HCT116 (cell line): ENCODE results near the gene ADIPOR2. TPM values are rescaled to one million over a fixed set of nuclear protein-coding genes. Genes with fewer than 3 reads are reported as not detected.

Source experiments
- ATAC-seq: fragments of 200-7000 bp; cut with Tn5 transposase; 2 replicates; pipeline ENCODE4 v1.9.1; 2020; ENCODE audit warnings: mild to moderate bottlenecking, moderate library complexity
- BruUV-seq: library from RNA; stranded (reverse); fragments of 400-500 nt; replicated peaks from 2 replicates; lab custom pipeline; 2021; lab: Mats Ljungman, UMichigan
- CTCF ChIA-PET: fragments of 300-600 bp; sonication (Branson Sonifier 250); formaldehyde crosslinking; loops from one replicate; lab custom pipeline; 2021; ENCODE audit warnings: antibody characterized with exemption; lab: Charles Lee
- POLR2A ChIA-PET: fragments of 300-600, 350-600 bp; sonication (Branson Sonifier 250); formaldehyde crosslinking; loops from one replicate; lab custom pipeline; 2021; ENCODE audit warnings: antibody characterized with exemption; lab: Charles Lee
- RAD21 ChIA-PET, 2 experiments: fragments of 300-600 bp; sonication (Branson Sonifier 250); formaldehyde crosslinking; loops; one replicate each; lab custom pipeline; 2023; ENCODE audit warnings: low total read pairs in 2 of 2; ENCODE audit not compliant: uncharacterized antibody in 2 of 2, unreplicated experiment in 2 of 2, low non-redundant PET in 1 of 2; lab: Charles Lee
- DNase-seq: peaks from one replicate; pipeline ENCODE4 v3.0.0-alpha.2; 2010; ENCODE audit warnings: low read depth, low spot score
- H2AFZ ChIP-seq: fragments of 200-600 bp; shearing (Covaris generic), sonication (generic); 2 replicates; pipeline ENCODE4 v1.6.1; 2017; ENCODE audit warnings: low read depth, mixed run types, mixed read lengths, antibody characterized with exemption, low read length; ENCODE audit not compliant: poor library complexity, severe bottlenecking
- H3K27ac ChIP-seq: 2 replicates; pipeline ENCODE4 v1.5.1; 2012; ENCODE audit warnings: low read depth, low read length
- H3K27me3 ChIP-seq: fragments of 200-600 bp; sonication (generic); 2 replicates; pipeline ENCODE4 v1.6.1; 2016; ENCODE audit warnings: mixed run types, low read length, mixed read lengths; ENCODE audit not compliant: insufficient read depth
- H3K36me3 ChIP-seq, 2 experiments: fragments of 200-500 bp in 1 of 2; fragments of 200-600 bp in 1 of 2; sonication (Bioruptor generic) in 1 of 2; sonication (generic) in 1 of 2; 2 replicates each; pipeline versions ENCODE4 v1.5.1 to v1.6.1; 2014 to 2016; ENCODE audit warnings: low read length in 2 of 2, inconsistent platforms in 1 of 2, mixed read lengths in 1 of 2, mixed run types in 1 of 2; ENCODE audit not compliant: insufficient read depth in 2 of 2, control insufficient read depth in 1 of 2
- H3K4me1 ChIP-seq, 2 experiments: fragments of 200-600 bp in 1 of 2; sonication (generic) in 1 of 2; 2 replicates each; pipeline versions ENCODE4 v1.5.1 to v1.6.1; 2012 to 2017; ENCODE audit warnings: low read length in 2 of 2, inconsistent platforms in 1 of 2, mild to moderate bottlenecking in 1 of 2, mixed read lengths in 1 of 2, mixed run types in 1 of 2, moderate library complexity in 1 of 2; ENCODE audit not compliant: insufficient read depth in 2 of 2, control insufficient read depth in 1 of 2
- H3K4me2 ChIP-seq: fragments of 200-600 bp; sonication (generic); 2 replicates; pipeline ENCODE4 v1.6.1; 2017; ENCODE audit warnings: mixed run types, low read length, mixed read lengths
- H3K4me3 ChIP-seq, 2 experiments: fragments of 200-600 bp in 1 of 2; sonication (generic) in 1 of 2; replicated peaks in 1 of 2; 2 replicates each; pipeline ENCODE4 v1.5.1; 2011 to 2016; ENCODE audit warnings: low read length in 2 of 2, control low read depth in 1 of 2, low read depth in 1 of 2, mild to moderate bottlenecking in 1 of 2, mixed read lengths in 1 of 2, mixed run types in 1 of 2
- H3K79me2 ChIP-seq: fragments of 200-600 bp; sonication (generic); 2 replicates; pipeline ENCODE4 v1.6.1; 2017; ENCODE audit warnings: mild to moderate bottlenecking, mixed run types, low read length, moderate library complexity, mixed read lengths; ENCODE audit not compliant: insufficient read depth
- H3K9ac ChIP-seq: fragments of 200-600 bp; sonication (generic); 2 replicates; pipeline ENCODE4 v1.6.1; 2016; ENCODE audit warnings: low read length, mixed read lengths
- H3K9me2 ChIP-seq: fragments of 200-600 bp; sonication (generic), shearing (Covaris generic); 2 replicates; pipeline ENCODE4 v1.6.1; 2017; ENCODE audit warnings: mixed run types, mild to moderate bottlenecking, moderate library complexity; ENCODE audit not compliant: insufficient read depth
- H3K9me3 ChIP-seq, 2 experiments: fragments of 200-500 bp in 1 of 2; fragments of 200-600 bp in 1 of 2; sonication (Bioruptor generic) in 1 of 2; sonication (generic) in 1 of 2; 2 replicates each; pipeline ENCODE4 v1.6.1; 2014 to 2017; ENCODE audit warnings: low read length in 2 of 2, mixed read lengths in 2 of 2, inconsistent platforms in 1 of 2, low read depth in 1 of 2, mild to moderate bottlenecking in 1 of 2, mixed run types in 1 of 2, moderate library complexity in 1 of 2; ENCODE audit not compliant: control insufficient read depth in 1 of 2, insufficient read depth in 1 of 2
- H4K20me1 ChIP-seq: fragments of 200-600 bp; sonication (generic), shearing (Covaris generic); 2 replicates; pipeline ENCODE4 v1.6.1; 2017; ENCODE audit warnings: mixed run types, mild to moderate bottlenecking, moderate library complexity; ENCODE audit not compliant: insufficient read depth
- CBX3 ChIP-seq: IDR thresholded peaks from 2 replicates; pipeline ENCODE4 v1.6.1; 2012; ENCODE audit warnings: low read depth
- CEBPB ChIP-seq: IDR thresholded peaks from 2 replicates; pipeline ENCODE4 v1.6.1; 2012; ENCODE audit warnings: low read depth
- ELF1 ChIP-seq: IDR thresholded peaks from 2 replicates; pipeline ENCODE4 v1.6.1; 2012; ENCODE audit warnings: low read depth, borderline replicate concordance
- EZH2 ChIP-seq: fragments of 200-600 bp; sonication (generic); IDR thresholded peaks from 2 replicates; pipeline ENCODE4 v1.6.1; 2017; ENCODE audit warnings: antibody characterized with exemption, mixed run types
- FOSL1 ChIP-seq: IDR thresholded peaks from 2 replicates; pipeline ENCODE4 v1.6.1; 2012; ENCODE audit warnings: low read depth
- POLR2A ChIP-seq: IDR thresholded peaks from 2 replicates; pipeline ENCODE4 v1.7.0; 2011; ENCODE audit warnings: borderline replicate concordance; ENCODE audit not compliant: insufficient read depth, insufficient read length; ENCODE audit errors: extremely low read depth
- POLR2AphosphoS5 ChIP-seq: IDR thresholded peaks from 2 replicates; pipeline ENCODE4 v1.6.1; 2011; ENCODE audit warnings: mild to moderate bottlenecking, low read depth, low read length, moderate library complexity
- RAD21 ChIP-seq: IDR thresholded peaks from 2 replicates; pipeline ENCODE4 v1.6.1; 2012; ENCODE audit warnings: low read depth, mild to moderate bottlenecking
- SIN3A ChIP-seq: IDR thresholded peaks from 2 replicates; pipeline ENCODE4 v1.6.1; 2012; ENCODE audit warnings: low read depth
- TCF7L2 ChIP-seq: IDR thresholded peaks from 2 replicates; pipeline ENCODE4 v1.7.0; 2011; ENCODE audit warnings: borderline replicate concordance, inconsistent platforms; ENCODE audit not compliant: insufficient read depth, insufficient read length; ENCODE audit errors: extremely low read depth
- ZFX ChIP-seq: fragments of 450-650 bp; IDR thresholded peaks from 2 replicates; pipeline ENCODE4 v1.6.1; 2017
- ZNF274 ChIP-seq: fragments of 200-500 bp; sonication (Bioruptor generic); IDR thresholded peaks from 2 replicates; pipeline ENCODE4 v1.6.1; 2014; ENCODE audit warnings: mild to moderate bottlenecking, low read depth, low read length, inconsistent platforms
- intact Hi-C: fragments of 100-400 bp; cut with micrococcal nuclease; formaldehyde crosslinking; loops from 2 replicates; pipeline ENCODE4 v1.10.0; 2022
- total RNA-seq: library from RNA; stranded (reverse); gene quantifications from one replicate; pipeline ENCODE4 v1.2.1, GENCODE V29; 2021; ENCODE audit not compliant: unreplicated experiment
- TF ChIP-seq, protein P1 (sequence below): IDR thresholded peaks from 2 replicates; pipeline ENCODE4 v1.6.1; 2012
- TF ChIP-seq, protein P2 (sequence below): IDR thresholded peaks from 2 replicates; pipeline ENCODE4 v1.6.1; 2012
- TF ChIP-seq, protein P3 (sequence below): IDR thresholded peaks from 2 replicates; pipeline ENCODE4 v1.6.1; 2011; ENCODE audit warnings: mild to moderate bottlenecking, low read length, moderate library complexity; ENCODE audit not compliant: insufficient replicate concordance; ENCODE audit errors: extremely low read depth

The ADIPOR2 gene
- total RNA-seq, 1 experiment from 2014 or later, result 69.9 TPM

DNA sequence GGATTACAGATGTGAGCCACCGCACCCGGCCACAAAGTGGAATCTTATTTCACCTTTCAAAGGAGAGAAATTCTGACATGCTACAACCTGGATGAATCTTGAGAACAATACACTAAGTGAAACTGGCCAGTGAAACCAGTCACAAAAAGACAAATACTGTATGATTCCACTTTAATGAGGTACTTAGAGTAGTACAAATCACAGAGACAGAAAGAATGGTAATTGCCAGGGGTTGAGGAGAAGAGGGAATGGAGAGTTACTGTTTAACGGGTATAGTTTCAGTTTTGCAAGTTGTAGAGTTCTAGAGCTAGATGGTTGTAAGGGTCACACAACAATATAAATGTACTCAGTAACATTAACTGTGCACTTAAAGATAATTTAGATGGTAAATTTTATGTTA, 33.4 kb downstream of the ADIPOR2 start (continued):
- no peak for TF ChIP-seq TCF7L2
- TF ChIP-seq CEBPB, result no peak
- TF ChIP-seq ZNF274, result no peak
- no peak for TF ChIP-seq EZH2
- TF ChIP-seq ZFX, result no peak
- TF ChIP-seq, protein P1, sequence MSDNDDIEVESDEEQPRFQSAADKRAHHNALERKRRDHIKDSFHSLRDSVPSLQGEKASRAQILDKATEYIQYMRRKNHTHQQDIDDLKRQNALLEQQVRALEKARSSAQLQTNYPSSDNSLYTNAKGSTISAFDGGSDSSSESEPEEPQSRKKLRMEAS, result no peak
- TF ChIP-seq, protein P2, sequence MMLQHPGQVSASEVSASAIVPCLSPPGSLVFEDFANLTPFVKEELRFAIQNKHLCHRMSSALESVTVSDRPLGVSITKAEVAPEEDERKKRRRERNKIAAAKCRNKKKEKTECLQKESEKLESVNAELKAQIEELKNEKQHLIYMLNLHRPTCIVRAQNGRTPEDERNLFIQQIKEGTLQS, result no peak

DNA sequence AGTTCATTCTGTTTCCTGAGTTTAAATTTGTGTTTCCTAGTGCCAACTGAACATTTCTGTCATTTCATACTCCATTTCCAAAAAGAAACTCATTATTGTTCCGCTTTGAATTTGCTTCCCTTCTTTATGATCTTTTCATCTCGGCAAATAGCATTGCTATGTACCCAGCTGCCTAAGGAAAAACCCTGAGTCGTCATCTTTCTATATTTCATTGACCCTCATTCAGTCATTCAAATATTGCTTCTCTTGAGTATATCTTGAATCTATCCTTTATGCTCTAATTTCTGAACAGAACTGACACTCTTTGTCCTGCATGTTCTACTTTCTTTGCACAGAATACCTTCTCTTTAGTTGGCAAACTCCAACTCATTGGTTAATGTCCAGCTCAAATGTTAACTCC, 35.9 kb downstream of the ADIPOR2 start:
- H3K9me3 ChIP-seq, result no peaks in the 10 kb centered on the region
- no peak overlapping the region for H2AFZ ChIP-seq
- H3K4me2 ChIP-seq, result no peak overlapping the region
- H4K20me1 ChIP-seq, result no peaks in the 10 kb centered on the region; the same call in 1 of the 2 replicates
- H3K9me2 ChIP-seq, result no peaks in the 10 kb centered on the region
- no peaks in the 10 kb centered on the region for H3K4me1 ChIP-seq
- POLR2A ChIA-PET, result no interaction called here
- RAD21 ChIA-PET, result no interaction called here
- no peaks in the 10 kb centered on the region for H3K27me3 ChIP-seq
- BruUV-seq, result no TSS peak
- H3K27ac ChIP-seq, result no peak overlapping the region
- CTCF ChIA-PET, result no interaction called here
- ATAC-seq, result no peak
- TF ChIP-seq RAD21 (no peak), CEBPB (no peak)
- no peak overlapping the region for H3K4me3 ChIP-seq
- H3K9ac ChIP-seq, result no peak overlapping the region
- DNase-seq, result no peak
- peaks cover 93% of the 10 kb centered on the region for H3K79me2 ChIP-seq
- H3K36me3 ChIP-seq, result no peaks in the 10 kb centered on the region
- intact Hi-C loops, result no loop called here

DNA sequence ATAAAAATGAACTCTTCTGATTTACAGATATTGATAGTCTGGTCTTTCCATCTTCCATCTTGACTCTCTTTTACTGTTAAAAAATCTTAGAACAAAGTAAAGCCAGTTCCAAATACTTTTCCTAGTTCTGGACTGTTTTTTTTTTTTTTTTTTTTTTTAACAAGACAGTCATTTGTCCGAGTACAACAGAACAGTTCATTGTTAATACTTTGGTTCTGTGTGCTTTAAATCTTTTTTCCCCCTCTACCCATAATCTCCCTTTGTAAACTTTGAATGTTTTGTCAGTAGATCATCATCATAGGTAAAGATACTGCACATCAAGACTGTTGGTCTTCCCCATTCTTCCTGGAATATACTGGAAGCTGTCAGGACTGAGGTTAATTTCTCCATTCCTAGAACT, 38.0 kb downstream of the ADIPOR2 start:
- no peak for ATAC-seq
- no peak for TF ChIP-seq FOSL1
- TF ChIP-seq CEBPB, result no peak
- TF ChIP-seq EZH2, result no peak
- TF ChIP-seq POLR2A, result no peak
- TF ChIP-seq ELF1, result no peak
- no peak for TF ChIP-seq SIN3A
- TF ChIP-seq, protein P3, sequence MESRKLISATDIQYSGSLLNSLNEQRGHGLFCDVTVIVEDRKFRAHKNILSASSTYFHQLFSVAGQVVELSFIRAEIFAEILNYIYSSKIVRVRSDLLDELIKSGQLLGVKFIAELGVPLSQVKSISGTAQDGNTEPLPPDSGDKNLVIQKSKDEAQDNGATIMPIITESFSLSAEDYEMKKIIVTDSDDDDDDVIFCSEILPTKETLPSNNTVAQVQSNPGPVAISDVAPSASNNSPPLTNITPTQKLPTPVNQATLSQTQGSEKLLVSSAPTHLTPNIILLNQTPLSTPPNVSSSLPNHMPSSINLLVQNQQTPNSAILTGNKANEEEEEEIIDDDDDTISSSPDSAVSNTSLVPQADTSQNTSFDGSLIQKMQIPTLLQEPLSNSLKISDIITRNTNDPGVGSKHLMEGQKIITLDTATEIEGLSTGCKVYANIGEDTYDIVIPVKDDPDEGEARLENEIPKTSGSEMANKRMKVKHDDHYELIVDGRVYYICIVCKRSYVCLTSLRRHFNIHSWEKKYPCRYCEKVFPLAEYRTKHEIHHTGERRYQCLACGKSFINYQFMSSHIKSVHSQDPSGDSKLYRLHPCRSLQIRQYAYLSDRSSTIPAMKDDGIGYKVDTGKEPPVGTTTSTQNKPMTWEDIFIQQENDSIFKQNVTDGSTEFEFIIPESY, result no peak
- TF ChIP-seq POLR2AphosphoS5, result no peak
- TF ChIP-seq CBX3, result no peak
- TF ChIP-seq, protein P2, result no peak
- TF ChIP-seq RAD21, result no peak
- TF ChIP-seq TCF7L2, result no peak

More for the DNA sequence above, 38.0 kb downstream of the ADIPOR2 start:
- Histone ChIP-seq H3K9me3 (no peaks in the 10 kb centered on the region), H3K27ac (no peak overlapping the region), H3K9me2 (no peaks in the 10 kb centered on the region), H3K4me2 (no peak overlapping the region), H3K79me2 (peaks cover 93% of the 10 kb centered on the region), H3K4me3 (no peak overlapping the region), H3K4me1 (no peaks in the 10 kb centered on the region), H3K27me3 (no peaks in the 10 kb centered on the region), H3K9ac (no peak overlapping the region), H2AFZ (no peak overlapping the region), H3K36me3 (no peaks in the 10 kb centered on the region), H4K20me1 (peaks cover 6% of the 10 kb centered on the region; the same call in 1 of the 2 replicates)
- no peak for DNase-seq
- CTCF ChIA-PET, result no interaction called here
- intact Hi-C loops, result no loop called here
- no TSS peak for BruUV-seq
- POLR2A ChIA-PET, result interaction anchor here (0.6 kb wide), 1 partner anchor 12 kb away, joined by 3 read pairs; no protein-coding TSS in a partner anchor
- RAD21 ChIA-PET, result no interaction called here
